Measurements from ENCODE around the gene CACNB4. TPM values are rescaled to one million over a fixed set of nuclear protein-coding genes. Genes with fewer than 3 reads are reported as not detected.

Gene CACNB4
- total and polyA plus RNA-seq, 7 donors, result 0.23 to 4.4 (median 1.1) TPM

DNA sequence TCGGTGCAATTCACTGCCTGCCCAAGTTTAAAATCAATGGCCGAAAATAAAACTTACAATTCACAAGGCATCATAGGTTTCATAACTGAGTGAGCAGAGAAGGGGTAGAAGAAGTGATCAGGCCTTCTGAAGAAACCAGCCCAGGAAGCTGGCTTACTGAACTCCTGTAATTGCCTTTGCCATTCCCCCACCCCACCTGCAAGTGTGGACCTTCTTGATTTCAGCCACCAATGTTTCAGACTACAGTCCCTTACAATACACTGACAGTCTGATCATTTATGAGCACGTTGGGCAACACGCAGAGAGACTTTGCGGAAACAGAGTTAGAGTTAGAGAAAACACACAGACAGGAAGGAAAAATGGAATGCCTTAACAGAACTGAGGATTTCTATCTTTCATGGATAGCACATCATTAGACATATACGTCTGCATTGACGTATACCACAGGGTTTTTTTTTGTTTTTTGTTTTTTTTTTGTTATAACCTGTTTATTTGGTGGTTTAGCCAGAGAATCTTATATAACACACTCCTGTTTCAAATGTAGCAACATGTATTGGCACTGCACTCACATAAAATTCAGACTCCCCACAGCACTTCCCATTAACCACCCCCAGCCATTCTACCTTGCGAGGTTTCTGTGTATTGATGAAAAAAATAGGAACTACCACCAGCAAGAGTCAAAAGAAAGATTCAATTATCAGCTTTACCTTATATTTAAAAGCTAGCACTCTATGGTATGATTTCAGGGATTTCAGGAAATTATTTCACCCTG is 126.4 kb downstream of the CACNB4 start:
- Histone ChIP-seq H3K27me3 (no peaks in the 10 kb centered on the region), H3K27ac (no peak overlapping the region), H3K36me3 (no peaks in the 10 kb centered on the region), H3K9me3 (no peaks in the 10 kb centered on the region), H3K4me3 (no peak overlapping the region), H3K4me1 (no peaks in the 10 kb centered on the region)
- DNase-seq, result no peak
- intact Hi-C loops (cut with DNase I), result no loop called here
- no peak for TF ChIP-seq POLR2A (IDR thresholded peaks at IDR 0.05)
- TF ChIP-seq, protein P1, sequence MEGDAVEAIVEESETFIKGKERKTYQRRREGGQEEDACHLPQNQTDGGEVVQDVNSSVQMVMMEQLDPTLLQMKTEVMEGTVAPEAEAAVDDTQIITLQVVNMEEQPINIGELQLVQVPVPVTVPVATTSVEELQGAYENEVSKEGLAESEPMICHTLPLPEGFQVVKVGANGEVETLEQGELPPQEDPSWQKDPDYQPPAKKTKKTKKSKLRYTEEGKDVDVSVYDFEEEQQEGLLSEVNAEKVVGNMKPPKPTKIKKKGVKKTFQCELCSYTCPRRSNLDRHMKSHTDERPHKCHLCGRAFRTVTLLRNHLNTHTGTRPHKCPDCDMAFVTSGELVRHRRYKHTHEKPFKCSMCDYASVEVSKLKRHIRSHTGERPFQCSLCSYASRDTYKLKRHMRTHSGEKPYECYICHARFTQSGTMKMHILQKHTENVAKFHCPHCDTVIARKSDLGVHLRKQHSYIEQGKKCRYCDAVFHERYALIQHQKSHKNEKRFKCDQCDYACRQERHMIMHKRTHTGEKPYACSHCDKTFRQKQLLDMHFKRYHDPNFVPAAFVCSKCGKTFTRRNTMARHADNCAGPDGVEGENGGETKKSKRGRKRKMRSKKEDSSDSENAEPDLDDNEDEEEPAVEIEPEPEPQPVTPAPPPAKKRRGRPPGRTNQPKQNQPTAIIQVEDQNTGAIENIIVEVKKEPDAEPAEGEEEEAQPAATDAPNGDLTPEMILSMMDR (IDR thresholded peaks at IDR 0.05), result no peak
- 93 to 94% methylated on average over 8 of the region's 8 CpGs for WGBS, 2 donors

DNA sequence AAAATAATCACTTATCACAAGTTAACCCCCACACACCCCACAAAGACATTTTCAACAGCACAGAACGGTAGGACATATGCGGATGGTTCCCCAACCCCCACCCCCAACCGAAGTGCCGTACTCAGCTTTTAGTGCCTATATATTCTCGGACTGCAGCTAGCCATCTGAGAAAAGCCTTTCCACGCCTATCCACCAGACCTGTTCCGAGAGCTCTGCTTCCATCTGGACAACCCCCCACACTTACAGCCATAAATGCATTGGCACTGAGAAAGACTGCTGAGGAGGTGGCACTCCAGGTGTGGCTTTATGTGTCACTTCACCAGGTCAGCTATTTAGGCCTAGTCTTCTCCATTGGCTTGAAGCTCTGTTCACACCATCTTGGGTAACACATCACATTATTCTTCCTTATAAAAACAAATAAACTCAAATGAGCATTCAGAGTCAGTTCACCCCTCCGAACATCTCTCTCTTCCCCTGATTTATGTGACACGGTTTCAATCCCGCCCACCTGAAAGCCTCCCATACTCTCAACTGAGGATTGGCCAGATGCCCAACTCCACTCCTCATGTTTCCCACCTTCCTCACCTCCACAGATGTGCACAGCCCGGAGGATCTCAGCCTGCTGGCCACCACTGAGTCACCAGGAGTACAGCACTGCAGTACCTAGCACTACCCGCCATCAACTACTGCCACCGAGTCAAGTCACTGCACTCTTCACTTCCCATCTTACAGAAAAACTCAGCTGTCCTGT is 127.4 kb downstream of the CACNB4 start:
- no peak overlapping the region for H3K27ac ChIP-seq
- DNase-seq, result no peak
- intact Hi-C loops (cut with DNase I), result no loop called here
- H3K36me3 ChIP-seq, result no peaks in the 10 kb centered on the region
- WGBS, 2 donors, result 95% methylated on average over 13 of the region's 13 CpGs
- no peak for TF ChIP-seq EP300 (IDR thresholded peaks at IDR 0.05)
- TF ChIP-seq POLR2A (IDR thresholded peaks at IDR 0.05), result no peak
- TF ChIP-seq, protein P1 (IDR thresholded peaks at IDR 0.05), result no peak
- no peak for TF ChIP-seq POLR2AphosphoS5 (IDR thresholded peaks at IDR 0.05)
- no peaks in the 10 kb centered on the region for H3K4me1 ChIP-seq
- no peaks in the 10 kb centered on the region for H3K9me3 ChIP-seq
- no peak overlapping the region for H3K4me3 ChIP-seq
- H3K27me3 ChIP-seq, result no peaks in the 10 kb centered on the region

DNA sequence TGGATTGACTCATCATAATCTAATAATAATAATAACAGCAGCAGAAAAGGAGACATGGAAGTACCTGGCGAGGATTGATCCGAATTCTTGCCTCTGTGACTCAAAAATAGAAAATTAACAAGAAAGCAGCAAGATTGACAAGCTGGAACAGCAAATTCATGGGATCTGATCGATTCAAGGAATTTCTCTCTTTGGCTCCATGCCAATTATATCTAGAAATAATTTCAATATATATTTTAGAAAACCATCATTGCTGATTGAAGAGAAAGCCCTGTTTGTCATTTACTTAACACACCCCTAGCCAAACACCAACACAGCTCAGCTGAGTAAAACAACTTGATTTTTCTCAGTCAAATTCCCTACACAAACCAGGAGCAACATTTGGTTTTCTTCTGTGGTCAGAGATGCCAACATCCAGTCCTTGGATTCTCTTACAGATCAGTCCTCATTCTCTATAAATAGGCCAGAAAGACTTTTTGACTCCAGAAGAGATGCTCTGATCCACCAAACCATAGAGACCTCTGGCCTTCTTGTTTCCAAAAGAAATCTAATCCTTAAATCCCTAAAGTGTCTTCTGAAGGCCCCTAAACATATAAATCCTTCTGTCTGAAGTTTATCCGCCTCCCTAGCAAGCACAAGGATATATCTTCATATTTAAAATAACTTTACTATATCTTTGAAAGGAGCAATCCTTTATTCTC is 129.9 kb downstream of the CACNB4 start:
- WGBS, 2 donors, result 87 to 90% methylated on average over 4 of the region's 4 CpGs
- H3K27me3 ChIP-seq, result no peaks in the 10 kb centered on the region
- H3K9me3 ChIP-seq, result no peaks in the 10 kb centered on the region

DNA sequence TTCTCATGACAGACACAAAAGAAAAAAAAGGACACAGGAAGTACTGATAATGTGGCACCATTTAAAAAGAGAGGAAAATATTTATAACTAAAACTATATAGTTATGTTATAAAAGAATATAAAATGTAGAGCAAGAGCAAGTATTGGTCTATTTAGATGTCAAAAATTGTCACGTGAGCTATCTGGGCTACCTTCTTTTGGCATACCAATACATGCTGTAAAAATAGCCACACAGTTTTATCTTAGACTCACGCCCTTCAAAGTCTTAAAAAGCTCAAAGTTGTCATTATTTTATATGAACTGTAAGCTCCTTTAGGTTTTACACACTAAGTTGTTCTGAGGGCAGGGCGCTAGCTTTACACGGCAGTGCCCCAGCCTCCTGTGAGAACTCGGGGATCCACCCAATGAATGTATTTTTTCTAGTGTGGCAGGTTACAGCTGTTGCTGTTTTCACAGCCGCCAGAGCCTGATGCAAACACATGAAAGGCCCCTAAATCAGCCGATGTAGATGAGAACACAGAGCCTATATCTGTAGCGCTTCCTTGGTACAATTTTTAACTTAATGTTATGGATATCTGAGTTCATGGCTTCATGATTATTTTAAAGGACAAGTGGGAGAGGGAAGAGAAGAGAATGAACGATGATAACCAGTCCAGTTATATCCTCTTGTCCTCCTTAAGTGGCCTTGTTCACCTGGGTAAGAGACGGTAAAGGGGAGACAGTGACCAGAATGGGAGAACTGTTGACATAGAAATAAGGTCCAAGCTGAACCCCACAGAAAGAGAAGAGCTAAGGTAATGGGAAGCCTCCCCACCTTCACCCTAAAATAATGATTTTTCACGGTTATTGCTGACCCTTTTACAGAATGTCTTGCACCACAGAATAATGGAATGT is 130.8 kb downstream of the CACNB4 start:
- Histone ChIP-seq H3K9me3 (no peaks in the 10 kb centered on the region), H3K36me3 (no peaks in the 10 kb centered on the region), H3K4me3 (no peak overlapping the region), H3K4me1 (no peaks in the 10 kb centered on the region), H3K27me3 (no peaks in the 10 kb centered on the region), H3K27ac (no peak overlapping the region)
- TF ChIP-seq POLR2AphosphoS5 (IDR thresholded peaks at IDR 0.05), result no peak
- TF ChIP-seq, protein P1 (IDR thresholded peaks at IDR 0.05), result no peak
- no peak for TF ChIP-seq EP300 (IDR thresholded peaks at IDR 0.05)
- TF ChIP-seq POLR2A (IDR thresholded peaks at IDR 0.05), result no peak
- 41 to 81% methylated on average over 11 of the region's 11 CpGs for WGBS, 2 donors
- DNase-seq, result no peak
- intact Hi-C loops (cut with DNase I), result no loop called here

More for the DNA sequence above, 129.9 kb downstream of the CACNB4 start:
- Histone ChIP-seq H3K4me1 (no peaks in the 10 kb centered on the region), H3K36me3 (no peaks in the 10 kb centered on the region), H3K27ac (no peak overlapping the region), H3K4me3 (no peak overlapping the region)
- no peak for DNase-seq
- intact Hi-C loops (cut with DNase I), result no loop called here
- TF ChIP-seq POLR2A (IDR thresholded peaks at IDR 0.05) (no peak), POLR2AphosphoS5 (IDR thresholded peaks at IDR 0.05) (no peak), EP300 (IDR thresholded peaks at IDR 0.05) (no peak)
- TF ChIP-seq, protein P1 (IDR thresholded peaks at IDR 0.05), result no peak

Measured in sigmoid colon (tissue), 7 donors.